ENCODE measurements around the gene PROCR. TPM values are rescaled to one million over a fixed set of nuclear protein-coding genes. Genes with fewer than 3 reads are reported as not detected.
"Not testable (repeated sequence)": the region's sequence is repeated elsewhere in the genome, so short reads cannot be mapped to it uniquely, and the experiment has no call there.

PROCR gene
- total RNA-seq, 2 experiments from 2014 or later: 3.5 to 3.8 TPM

GRCh38 chr20:35156978-35157377 is 14.9 kb upstream of the PROCR start:
- ChIA-PET POLR2A (no interaction called here), CTCF (no interaction called here)

GRCh38 chr20:35160341-35160740 is 11.5 kb upstream of the PROCR start:
- CTCF ChIA-PET, POLR2A ChIA-PET: not testable (repeated sequence)

DNA sequence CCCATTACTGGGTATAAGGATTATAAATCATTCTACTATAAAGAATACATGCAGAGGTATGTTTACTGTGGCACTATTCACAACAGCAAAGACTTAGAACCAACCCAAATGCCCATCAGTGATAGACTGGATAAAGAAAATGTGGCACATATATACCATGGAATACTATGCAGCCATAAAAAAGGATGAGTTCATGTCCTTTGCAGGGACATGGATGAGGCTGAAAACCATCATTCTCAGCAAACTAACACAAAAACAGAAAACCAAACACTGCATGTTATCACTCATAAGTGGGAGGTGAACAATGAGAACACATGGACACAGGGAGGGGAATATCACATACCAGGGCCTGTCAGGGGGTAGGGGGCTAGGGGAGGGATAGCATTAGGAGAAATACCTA is 7.3 kb upstream of the PROCR start:
- POLR2A ChIA-PET: not testable (repeated sequence)

GRCh38 chr20:35165221-35166185 is 6.4 kb upstream of the PROCR start:
- ChIA-PET CTCF (interaction anchor here (0.6 to 1.1 kb wide), 2 partner anchors 11 to 27 kb away, joined by 3 to 4 read pairs; no protein-coding TSS in a partner anchor), POLR2A (no interaction called here)

More for the DNA sequence above, 7.3 kb upstream of the PROCR start:
- CTCF ChIA-PET: interaction anchor here (1.1 kb wide), 1 partner anchor 12 kb away, joined by 3 read pairs; no protein-coding TSS in a partner anchor

DNA sequence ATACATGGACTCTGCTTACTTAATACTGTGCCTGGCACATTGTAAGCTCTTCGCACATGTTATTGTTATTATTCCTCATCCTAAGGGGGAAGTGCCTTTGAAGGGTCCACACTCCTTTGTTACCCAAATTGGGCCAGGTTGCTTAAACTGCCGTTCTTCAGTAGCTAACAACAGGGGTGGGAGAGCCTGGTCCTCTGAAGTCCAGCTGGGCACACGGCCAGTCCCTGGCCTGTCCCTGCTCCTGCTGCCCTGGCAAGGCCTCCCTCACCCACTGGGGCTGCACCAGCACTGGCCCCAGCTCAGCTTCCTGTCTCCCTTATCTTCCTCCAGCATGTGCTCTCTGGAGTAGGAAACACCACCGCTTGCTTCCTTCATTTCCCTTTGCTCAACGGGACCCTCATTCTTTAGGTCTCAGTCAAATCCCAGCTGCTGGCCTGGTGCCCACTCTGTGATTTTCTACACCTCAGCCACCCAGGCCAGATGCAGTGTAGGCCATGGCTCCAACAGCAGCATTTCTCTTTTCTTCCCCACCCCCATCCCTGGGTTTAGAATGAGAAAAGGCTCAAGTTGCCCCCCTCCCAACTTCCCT is 5.5 kb upstream of the PROCR start:
- ChIA-PET POLR2A (interaction anchor here (0.6 kb wide), 1 partner anchor 331 kb away, joined by 3 read pairs; no protein-coding TSS in a partner anchor), CTCF (interaction anchor here (0.6 kb wide), 1 partner anchor 1115 kb away, joined by 5 read pairs; no protein-coding TSS in a partner anchor)

DNA sequence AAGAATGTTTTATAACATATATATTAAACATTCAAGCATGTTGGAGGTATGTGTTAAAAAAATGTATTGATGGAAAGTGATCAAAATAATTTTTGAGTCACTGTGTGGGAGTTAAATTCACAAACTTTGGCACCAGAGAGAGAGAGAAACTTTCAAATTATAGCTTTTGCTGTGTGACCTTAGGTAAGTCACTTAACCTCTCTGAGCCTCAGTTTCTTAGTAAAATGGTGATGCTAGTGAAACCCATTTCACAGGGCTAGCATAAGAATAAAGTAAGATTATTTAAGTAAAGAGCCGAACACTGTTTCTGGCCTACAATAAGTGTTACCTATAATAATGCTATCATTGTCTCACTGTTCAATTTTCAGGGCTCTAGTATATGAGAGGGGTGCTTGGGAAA is 4.1 kb upstream of the PROCR start:
- ChIA-PET POLR2A (interaction anchor here (0.7 kb wide), 1 partner anchor 342 kb away, joined by 3 read pairs; the partner anchor contains the start of gene NCOA6), CTCF (no interaction called here)

DNA sequence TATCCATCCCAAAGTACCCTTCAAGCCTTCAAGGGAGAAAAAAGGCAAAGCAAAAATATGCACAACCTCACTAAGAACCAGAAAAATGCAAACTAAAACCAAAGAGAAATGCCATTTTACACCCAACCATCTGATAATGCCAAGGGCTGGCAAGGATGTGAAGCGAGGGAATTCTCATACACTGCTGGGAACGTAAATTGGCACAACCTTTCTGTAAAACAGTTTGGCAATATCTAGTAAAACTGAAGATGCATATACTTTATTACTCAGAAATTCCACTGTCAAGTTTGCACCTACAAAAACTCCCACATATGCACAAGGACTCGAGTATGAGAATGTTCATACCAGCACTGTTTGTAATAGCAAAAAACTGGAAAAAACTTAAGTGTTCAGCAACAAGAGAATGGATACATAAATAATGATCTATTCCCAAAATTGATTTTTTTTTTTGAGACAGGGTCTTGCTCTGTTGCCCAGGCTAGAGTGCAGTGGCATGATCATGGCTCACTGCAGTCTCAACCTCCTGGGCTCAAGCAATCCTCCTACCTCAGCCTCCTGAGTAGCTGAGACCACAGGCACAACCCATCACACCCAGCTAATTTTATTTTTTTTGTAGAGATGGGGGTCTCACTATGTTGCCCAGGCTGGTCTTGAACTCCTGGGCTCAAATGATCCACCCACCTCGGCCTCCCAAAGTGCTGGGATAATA is 3.0 kb upstream of the PROCR start:
- CTCF ChIA-PET, POLR2A ChIA-PET: not testable (repeated sequence)

GRCh38 chr20:35171438-35171752 is 477 bp upstream of the PROCR start:
- CTCF ChIA-PET: no interaction called here
- POLR2A ChIA-PET: no interaction called here

- CTCF ChIA-PET: no interaction called here
- POLR2A ChIA-PET: no interaction called here
These were observed 548 bp downstream of the PROCR start for GRCh38 chr20:35172434-35172806.

DNA sequence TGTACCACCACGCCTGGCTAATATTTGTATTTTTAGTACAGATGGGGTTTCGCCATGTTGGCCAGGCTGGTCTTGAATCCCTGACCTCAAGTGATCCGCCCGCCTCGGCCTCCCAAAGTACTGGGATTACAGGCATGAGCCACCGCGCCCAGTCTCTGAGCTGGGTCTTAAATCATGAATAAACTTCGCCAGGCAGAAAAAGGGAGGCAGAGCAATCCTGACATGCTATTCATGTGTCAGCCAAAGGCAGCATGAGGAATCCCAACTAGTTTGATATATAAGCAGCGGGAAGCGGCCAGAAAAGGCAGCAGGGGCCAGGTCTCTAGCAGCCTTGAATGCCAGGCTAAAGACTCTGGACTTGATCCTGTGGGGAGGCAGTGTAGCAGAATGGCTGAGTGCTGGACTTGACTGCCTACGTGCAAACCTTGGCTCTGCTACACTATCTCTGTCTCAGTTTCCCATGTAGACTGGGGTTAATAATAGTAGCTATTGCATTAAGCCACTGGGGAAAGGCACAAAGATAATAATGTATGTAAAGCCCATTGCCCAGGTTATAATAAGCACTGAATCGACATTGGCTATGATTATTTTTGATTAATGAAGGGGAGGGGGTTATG is 1.8 kb downstream of the PROCR start:
- ChIA-PET CTCF (no interaction called here), POLR2A (no interaction called here)

DNA sequence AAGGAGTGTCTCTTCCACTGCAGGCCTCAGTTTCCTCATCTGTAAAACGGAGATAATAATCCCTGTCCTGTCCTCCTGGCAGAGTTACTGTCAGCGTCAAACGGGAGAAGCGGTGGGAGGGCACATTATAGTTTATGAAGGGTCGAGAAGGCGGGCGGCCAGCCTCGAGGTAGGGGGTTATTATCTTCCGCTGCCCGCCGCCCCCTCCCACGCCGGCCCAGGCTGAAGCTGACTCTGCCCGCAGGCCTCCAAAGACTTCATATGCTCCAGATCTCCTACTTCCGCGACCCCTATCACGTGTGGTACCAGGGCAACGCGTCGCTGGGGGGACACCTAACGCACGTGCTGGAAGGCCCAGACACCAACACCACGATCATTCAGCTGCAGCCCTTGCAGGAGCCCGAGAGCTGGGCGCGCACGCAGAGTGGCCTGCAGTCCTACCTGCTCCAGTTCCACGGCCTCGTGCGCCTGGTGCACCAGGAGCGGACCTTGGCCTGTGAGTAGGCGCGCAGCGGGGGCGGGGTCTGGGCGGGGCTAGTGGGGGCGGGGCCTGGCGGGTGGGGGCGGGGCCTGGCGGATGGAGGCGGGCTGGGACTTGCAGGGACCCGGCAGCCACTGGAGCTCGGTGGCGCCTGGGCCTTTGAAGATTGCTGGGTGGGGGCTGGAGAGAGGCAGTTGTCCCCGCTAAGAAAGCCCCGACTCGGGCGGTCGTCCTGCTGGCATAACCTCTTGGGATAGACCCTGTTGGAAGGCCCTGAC is 2.8 kb downstream of the PROCR start:
- ChIA-PET CTCF (no interaction called here), POLR2A (no interaction called here)

GRCh38 chr20:35176132-35176531 is 4.3 kb downstream of the PROCR start:
- POLR2A ChIA-PET: interaction anchor here (0.6 kb wide), 1 partner anchor 67 kb away, joined by 7 read pairs; no protein-coding TSS in a partner anchor
- CTCF ChIA-PET: no interaction called here

DNA sequence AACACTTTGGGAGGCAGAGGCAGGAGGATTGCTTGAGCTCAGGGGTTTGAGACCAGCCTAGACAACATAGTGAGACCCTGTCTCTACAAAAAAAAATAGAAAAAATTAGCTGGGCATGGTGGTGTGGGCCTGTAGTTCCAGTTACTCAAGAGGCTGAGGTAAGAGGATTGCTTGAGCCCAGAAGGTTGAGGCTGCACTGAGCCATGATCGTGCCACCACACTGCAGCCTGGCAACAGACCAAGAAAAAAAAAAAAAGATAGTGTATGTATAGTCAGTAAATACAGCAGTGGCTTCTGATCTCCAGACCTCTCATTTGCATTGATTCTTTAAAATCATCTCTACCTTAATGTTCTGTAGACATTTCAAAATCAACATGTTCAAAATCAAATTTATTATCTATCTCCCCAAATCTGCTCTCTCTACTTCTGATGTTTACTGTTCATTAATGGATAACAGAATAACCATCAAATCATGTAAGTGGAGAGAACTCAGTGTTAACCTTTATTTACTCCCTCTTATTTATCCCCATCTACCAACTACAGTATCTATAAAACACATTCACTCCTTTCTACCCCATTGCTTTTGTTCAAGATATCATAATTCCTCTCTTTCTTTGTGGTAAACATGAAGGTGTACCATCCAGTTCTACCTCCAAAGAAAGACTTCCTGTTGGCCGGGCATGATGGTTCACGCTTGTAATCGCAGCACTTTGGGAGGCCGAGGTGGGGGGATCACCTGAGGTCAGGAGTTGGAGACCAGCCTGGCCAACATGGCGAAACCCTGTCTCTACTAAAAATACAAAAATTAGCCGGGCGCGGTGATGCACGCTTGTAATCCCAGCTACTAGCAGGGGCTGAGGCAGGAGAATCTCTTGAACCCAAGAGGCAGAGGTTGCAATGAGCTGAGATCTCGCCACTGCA is 7.7 kb downstream of the PROCR start:
- ChIA-PET POLR2A (no interaction called here), CTCF (interaction anchor here (0.6 to 0.7 kb wide), 3 partner anchors 43 to 407 kb away, joined by 3 to 5 read pairs (median 3); no protein-coding TSS in a partner anchor)

DNA sequence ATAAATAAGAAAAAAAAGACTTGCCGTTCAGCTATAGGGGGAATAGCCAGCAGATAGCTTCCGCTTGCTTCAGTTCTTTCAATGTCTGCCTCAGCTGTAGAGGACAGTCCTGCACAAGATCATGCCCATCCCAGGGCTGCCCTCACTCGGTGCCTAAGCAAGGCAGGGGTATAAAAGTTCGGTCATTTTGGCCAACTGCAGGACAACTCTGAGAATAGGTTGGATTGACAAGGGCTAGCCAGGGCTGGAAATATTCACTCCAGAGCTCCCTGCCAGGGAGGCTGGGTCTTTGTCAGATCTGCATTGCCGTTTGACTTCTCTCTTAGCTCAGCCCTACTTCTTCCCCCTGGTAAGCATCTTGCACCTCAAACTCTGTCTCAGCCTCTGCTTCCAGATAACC is 8.4 kb downstream of the PROCR start:
- POLR2A ChIA-PET: no interaction called here
- CTCF ChIA-PET: no interaction called here

DNA sequence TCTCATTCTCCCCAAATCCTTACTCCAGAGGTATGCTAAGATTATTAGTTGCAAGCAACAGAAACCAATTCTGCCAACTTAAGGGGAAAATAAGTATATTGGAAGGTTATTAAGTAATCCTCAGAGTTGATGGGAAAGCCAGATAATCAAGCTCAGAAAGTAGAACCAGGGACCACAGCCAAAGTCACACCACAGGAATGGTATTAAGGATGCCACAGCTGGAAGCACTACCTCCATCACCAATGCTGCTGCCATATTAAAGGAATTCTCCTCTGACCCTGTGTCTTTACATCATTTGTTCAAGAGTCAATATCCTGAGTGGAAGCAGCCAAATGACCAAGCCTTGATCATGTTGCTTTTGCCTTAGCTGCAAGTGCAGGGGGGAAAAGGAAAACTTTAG is 9.9 kb downstream of the PROCR start:
- POLR2A ChIA-PET: no interaction called here
- CTCF ChIA-PET: no interaction called here

GRCh38 chr20:35186691-35187289 is 14.9 kb downstream of the PROCR start:
- CTCF ChIA-PET, POLR2A ChIA-PET: not testable (repeated sequence)

DNA sequence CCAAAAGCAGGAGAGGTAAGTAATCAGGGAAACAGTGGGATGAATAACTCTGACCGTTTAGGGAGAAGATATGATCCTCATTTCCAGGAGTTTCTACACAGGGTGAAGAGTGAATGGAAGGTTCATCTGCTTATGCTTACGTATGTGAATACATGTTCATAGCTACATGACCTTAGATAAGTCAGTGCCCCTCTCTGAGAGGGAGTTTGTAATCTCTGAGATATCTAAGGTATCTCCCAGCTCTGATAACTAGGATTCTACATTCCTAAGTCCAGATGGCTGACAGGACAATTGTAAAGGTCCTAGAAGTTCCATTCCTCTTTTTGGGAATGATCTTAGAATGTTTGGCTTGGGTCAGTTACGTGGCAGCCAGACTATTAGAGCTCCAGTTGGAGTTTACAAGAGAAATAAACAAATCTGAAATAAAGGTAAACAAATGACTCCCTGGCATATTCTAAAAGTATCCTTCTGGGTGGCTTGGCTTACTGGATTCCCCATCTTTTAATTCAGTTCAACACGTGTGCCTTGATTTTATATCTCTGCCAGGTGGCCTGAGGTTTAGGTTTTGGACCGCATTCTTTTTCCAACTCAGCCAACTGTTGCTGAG is 15.8 kb downstream of the PROCR start:
- POLR2A ChIA-PET: no interaction called here
- CTCF ChIA-PET: no interaction called here

GRCh38 chr20:35189223-35189622 is 17.4 kb downstream of the PROCR start:
- CTCF ChIA-PET, POLR2A ChIA-PET: not testable (repeated sequence)
